ENCODE data around the gene TMEM30A.

Gene TMEM30A

GRCh38 chr6:75215291-75215690 lies 69.3 kb downstream of the TMEM30A start:
- no peak for TF ChIP-seq CTCF (IDR thresholded peaks at IDR 0.05; ENCODE audit: low read depth, low read length, missing control alignments)
- no peak overlapping the region for H3K4me3 ChIP-seq (replicated peaks; ENCODE audit: low read depth, low read length)
- DNase-seq (ENCODE audit: extremely low read depth, low read depth), result no peak

GRCh38 chr6:75213732-75214131 lies 70.9 kb downstream of the TMEM30A start:
- no peak overlapping the region for H3K4me3 ChIP-seq (replicated peaks; ENCODE audit: low read depth, low read length)
- no peak for TF ChIP-seq CTCF (IDR thresholded peaks at IDR 0.05; ENCODE audit: low read depth, low read length, missing control alignments)
- no peak for DNase-seq (ENCODE audit: extremely low read depth, low read depth)

- no peak for TF ChIP-seq CTCF (IDR thresholded peaks at IDR 0.05; ENCODE audit: low read depth, low read length, missing control alignments)
- DNase-seq (ENCODE audit: extremely low read depth, low read depth), result no peak
- no peak overlapping the region for H3K4me3 ChIP-seq (replicated peaks; ENCODE audit: low read depth, low read length)
Measured at GRCh38 chr6:75213112-75213511, 71.5 kb downstream of the TMEM30A start.

- no peak for TF ChIP-seq CTCF (IDR thresholded peaks at IDR 0.05; ENCODE audit: low read depth, low read length, missing control alignments)
- DNase-seq (ENCODE audit: extremely low read depth, low read depth), result no peak
- no peak overlapping the region for H3K4me3 ChIP-seq (replicated peaks; ENCODE audit: low read depth, low read length)
Measured at GRCh38 chr6:75211920-75212590, 72.5 kb downstream of the TMEM30A start.

GRCh38 chr6:75210885-75211739 lies 73.5 kb downstream of the TMEM30A start:
- no peak overlapping the region for H3K4me3 ChIP-seq (replicated peaks; ENCODE audit: low read depth, low read length)
- TF ChIP-seq CTCF (IDR thresholded peaks at IDR 0.05; ENCODE audit: low read depth, low read length, missing control alignments), result peak; percentile 59
- DNase-seq (ENCODE audit: extremely low read depth, low read depth), result no peak

- no peak for TF ChIP-seq CTCF (IDR thresholded peaks at IDR 0.05; ENCODE audit: low read depth, low read length, missing control alignments)
- no peak for DNase-seq (ENCODE audit: extremely low read depth, low read depth)
- H3K4me3 ChIP-seq (replicated peaks; ENCODE audit: low read depth, low read length), result no peak overlapping the region
Measured at GRCh38 chr6:75209184-75209723, 75.3 kb downstream of the TMEM30A start.
